GM18867 (cell line): ENCODE measurements around the gene DNAH2.
"Not testable (repeated sequence)": the region's sequence is repeated elsewhere in the genome, so short reads cannot be mapped to it uniquely, and the experiment has no call there.

Experiments
- ATAC-seq: cut with Tn5 transposase; IDR thresholded peaks from one replicate; pipeline ENCODE4 v1.9.1; 2021; ENCODE audit warnings: mild to moderate bottlenecking, moderate library complexity; ENCODE audit not compliant: unreplicated experiment

The DNAH2 gene

DNA sequence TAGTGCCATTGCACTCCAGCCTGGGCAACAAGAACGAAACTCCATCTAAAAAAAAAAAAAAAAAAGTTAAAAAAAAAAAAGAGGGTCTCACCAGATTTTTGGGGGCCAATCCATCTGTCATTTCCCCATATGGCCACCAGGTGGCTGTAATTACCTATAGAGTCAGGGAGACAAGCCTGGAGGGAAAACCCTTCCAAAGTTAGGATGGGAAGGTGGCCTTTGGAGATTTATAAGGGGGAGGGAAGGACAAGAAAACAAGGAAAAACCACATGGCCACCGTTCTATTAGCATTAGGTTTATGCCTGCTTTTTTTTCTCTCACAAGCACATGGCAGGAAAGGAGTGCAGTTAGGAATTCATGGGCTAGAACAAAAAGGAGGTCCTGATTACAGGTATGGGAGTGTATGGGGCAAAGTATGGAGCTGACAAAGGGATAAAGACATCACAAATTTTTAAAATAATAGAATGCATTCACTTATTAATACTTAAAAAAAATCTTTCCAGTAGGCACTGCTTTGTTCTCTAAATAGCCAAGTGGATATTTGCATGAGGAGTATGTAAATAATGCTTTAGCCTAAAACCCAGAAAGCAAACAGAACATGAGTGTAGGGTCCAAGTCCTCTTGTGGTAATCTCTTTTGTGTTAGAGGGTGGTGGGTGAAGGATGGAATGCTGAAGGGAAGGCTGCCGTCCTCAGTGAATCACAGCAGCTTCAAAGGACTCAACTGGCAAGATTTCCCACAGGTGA, 145.3 kb downstream of the DNAH2 start:
- ATAC-seq: no peak

DNA sequence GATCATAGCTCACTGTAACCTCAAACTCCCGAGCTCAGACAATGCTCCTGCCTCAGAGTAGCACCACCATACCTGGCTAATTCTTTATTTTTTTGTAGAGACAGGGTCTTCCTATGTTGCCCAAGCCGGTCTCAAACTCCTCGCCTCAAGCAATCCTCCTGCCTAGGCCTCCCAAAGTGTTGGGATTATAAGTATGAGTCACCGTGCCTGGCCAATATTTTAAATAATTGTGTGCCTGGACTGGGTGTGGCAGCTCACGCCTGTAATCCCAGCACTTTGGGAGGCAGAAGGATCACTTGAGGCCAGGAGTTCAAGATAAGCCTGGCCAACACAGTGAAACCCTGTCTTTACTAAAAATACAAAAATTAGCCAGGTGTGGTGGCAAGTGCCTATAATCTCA, 146.8 kb downstream of the DNAH2 start:
- ATAC-seq: not testable (repeated sequence)

DNA sequence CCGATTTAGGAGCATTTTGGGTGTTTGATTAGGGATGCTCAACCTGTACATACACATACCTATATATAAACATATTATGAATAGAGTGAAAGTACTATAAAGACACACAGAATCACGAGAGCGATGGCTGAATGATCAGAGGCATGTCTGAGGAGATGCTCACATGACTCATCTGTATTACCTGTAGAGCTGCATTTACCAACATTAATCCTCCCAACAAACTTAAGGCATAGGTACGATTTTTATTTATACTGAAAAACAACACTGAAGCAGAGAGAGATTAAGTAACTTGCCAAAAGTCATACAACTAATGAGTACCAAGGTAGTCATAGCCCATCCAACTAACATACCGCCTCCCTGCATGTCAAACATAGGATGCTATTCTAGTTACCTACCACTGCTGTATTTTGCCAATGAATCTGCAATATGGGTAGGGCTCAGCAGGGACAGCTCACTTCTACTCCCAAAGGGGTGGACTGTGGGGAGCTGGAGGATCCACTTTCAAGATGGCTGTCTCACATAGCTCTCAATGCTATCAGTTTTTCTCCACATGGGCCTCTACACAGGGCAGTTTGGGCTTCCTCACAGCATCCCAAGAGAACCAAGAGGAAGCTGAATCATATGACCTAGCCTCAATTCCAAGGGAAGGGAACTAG, 147.6 kb downstream of the DNAH2 start:
- ATAC-seq: no peak

DNA sequence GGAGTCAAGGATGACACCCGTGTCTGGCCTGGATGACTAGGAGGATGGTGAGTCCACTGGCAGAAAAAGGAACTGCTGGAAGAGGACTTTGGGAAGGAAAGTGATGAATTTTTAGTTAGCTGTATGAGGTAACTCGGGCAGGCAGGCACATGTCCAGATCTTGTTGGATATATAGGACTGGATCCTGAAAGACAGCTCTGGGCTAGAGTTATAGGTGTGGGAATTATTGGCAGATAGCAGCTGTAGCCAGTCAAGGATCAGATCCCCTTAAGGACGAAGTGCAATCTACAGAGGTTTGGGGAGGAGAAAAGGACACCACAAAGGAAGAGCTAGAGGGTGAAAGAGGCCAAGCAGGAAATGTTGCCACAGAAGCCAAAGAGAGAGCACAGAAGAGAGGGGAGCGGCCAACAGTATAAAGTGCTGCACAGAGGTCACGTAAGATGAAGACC, 150.4 kb downstream of the DNAH2 start:
- no peak for ATAC-seq

DNA sequence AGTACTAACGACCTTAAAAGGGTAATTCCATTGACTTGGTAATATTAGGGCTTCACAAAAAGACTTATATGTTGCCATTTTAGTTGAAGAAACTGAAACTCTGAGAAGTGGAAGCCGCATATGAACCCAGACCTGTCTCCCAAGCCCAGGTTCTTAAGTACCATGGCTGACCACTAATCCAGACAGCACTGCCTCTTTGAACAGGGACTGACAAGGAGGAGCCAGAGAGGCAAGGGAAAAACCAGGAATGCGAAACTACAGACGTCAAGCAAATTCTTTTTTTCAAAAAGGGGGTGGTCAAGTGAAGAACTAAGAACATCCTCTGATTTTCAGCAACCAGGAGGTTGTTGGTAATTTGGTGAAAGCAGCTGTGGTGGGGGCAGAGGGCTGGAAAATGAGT, 155.5 kb downstream of the DNAH2 start:
- no peak for ATAC-seq

DNA sequence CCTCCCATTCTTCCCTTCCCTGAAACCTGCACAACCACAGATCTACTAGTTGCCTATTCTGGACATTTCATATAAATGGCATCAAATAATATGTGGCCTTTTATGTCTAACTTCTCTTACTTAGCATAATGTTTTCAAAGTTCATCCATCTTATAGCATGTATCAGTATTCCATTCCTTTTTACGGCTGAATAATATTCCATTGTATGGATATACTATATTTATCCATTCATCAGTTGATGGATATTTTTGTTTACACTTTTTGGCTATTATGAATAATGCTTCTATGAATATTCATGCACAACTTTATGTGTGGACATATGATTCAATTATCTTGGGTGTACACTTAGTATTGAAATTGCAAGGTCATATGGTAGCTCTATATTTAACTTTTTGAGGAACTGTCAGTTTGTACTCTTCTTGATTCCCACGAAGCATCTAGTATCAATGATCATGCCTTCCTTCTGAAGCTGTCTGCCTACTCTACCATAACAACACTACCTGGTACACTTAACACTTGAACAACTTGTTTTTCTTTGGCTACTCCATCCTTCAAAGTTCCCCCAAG, 158.3 kb downstream of the DNAH2 start:
- no peak for ATAC-seq

DNA sequence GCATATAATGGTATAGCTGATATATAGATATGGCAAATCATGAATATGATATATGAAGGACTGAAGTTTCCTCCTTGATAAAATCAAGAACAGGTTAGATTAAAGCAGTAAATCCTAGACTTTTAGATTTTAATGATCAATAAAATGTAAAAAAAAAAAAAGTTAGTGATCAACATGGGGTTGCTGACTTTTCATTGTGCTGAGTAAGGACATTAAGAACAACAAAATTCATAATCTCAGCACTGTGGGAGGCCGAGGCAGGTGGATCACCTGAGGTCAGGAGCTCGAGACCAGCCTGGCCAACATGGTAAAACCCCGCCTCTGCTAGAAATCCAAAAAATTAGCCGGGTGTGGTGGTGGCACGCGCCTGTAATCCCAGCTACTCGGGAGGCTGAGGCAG, 160.7 kb downstream of the DNAH2 start:
- no peak for ATAC-seq

DNA sequence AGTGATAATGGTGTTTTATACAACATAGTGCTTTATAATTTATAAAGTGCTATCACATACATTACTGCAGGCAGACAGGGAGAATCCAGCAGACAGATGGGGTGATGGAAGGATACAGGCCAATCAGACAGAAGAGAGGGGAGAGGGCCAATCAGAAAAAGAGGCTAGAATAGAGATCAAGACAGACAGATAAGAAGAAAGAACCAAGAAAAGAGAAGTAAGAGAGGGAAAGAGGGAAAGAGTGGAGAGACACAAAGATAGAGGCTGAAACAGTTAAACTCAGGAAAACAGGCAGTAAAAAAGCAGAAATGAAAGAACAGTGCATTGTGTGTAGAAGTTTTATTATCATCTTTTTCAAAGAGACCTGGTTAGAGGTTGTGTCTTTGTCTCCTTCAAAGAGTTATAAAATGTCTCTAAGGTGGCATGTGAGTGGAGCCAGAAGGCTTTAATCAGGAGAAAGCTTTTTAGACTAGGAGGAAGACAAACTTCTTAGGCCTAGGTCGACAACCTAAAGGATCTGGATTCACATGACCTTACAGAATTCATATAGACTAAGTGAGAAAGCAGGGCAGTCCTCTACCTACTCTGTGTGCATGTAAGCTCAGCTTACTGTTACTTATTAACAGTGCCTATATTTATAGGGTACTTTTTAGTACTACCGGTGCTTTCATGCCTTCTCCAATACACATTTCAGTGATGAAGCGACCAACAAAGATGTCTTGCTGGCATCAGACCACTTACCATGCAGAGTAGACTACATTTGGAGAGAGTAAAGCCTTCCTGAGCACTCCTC, 162.7 kb downstream of the DNAH2 start:
- no peak for ATAC-seq

DNA sequence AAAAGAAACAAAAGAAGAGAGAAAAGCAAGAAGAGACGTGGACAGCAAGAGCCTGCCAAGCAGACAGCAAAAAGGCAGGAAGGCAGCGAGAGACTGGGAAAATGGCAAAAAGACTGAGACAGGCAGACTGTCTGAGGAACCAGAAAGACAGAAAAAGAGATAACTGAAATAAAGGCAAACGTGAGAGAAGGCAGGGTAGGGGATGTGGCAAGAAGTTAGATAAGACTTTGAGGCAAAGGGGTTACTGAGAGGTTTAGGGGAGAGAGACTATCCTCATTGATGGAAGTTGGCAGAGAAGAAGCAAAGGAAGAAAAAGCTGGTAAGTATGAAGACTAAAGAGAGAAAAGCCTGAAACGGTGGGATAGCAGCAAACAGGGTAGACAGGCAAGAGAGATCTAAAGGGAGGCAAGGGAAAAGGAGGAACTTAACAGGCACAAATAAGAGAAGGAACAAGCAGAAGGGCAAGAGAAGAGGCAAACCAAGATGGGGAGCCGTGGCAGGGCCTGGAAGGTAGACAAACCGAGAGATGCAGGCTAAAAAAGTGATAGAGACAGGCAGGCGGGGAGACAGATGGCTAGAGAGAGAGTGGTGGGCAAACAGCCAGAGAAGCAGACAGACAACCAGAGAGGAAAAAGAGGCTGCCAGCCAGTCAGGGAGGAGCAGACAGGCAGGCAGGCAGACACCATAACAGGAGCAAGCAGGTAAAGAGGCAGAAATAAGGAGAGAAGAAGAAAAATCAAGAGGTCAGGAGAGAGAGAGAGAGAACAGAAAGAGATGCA, 163.9 kb downstream of the DNAH2 start:
- no peak for ATAC-seq

DNA sequence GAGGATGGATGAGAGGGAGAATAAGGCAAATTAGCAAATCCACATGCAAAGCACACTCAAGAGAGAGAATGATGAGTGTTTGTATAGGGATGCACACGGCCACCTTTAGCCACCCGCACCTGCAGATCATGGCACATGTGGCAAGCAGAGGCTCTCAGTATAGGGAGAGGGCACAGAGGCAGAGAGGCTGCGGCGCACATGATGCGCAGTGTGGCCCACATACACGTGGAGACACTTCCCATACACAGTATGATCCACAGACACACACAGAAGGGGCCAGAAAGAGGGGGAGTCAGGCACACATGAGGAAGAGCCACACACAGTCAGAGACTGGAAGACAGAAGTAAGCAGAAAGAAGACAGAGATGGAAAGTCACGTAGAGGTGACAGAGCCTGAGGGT, 164.5 kb downstream of the DNAH2 start:
- ATAC-seq: no peak

DNA sequence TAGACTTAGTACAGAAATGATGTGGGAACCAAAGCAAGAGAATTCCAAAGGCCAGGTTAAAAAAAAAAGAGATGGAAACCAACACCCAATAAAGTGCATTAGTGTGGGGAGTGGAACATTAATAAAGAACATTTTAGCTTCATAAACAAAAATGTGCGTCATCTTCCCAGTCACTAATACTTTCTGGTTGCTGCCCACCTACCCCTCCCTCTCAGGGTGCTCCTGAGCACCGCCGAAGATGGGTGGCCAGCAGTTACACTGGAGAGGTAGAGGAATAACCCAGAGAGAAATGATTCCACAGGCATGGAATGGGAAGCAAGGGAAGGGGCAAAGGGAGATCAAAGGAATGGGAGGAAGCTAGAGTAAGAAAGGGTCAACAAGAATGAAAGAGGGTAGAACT, 165.1 kb downstream of the DNAH2 start:
- no peak for ATAC-seq
